ENCODE results near the gene CARHSP1.

DNA sequence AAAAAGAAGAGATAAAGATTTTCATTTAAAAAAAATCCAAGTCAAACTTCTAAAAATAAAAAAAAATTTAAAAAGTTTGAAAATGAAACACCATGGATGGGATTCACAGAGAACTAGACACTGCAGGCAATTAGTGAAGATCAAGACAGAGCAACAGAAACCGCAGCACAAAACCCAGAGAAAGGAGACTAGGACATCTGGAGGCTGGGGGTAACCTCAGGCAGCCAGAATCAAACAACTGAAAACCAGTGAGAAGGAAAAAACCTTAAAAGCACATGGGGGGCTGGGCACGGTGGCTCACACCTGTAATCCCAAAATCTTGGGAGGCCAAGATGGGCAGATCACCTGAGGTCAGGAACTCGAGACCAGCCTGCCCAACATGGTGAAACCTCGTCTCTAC lies 44.0 kb upstream of the CARHSP1 start:
- no peak for TF ChIP-seq TAF1 (IDR thresholded peaks at IDR 0.05; ENCODE audit: borderline replicate concordance, low read depth, low read length)
- TF ChIP-seq, protein P1, sequence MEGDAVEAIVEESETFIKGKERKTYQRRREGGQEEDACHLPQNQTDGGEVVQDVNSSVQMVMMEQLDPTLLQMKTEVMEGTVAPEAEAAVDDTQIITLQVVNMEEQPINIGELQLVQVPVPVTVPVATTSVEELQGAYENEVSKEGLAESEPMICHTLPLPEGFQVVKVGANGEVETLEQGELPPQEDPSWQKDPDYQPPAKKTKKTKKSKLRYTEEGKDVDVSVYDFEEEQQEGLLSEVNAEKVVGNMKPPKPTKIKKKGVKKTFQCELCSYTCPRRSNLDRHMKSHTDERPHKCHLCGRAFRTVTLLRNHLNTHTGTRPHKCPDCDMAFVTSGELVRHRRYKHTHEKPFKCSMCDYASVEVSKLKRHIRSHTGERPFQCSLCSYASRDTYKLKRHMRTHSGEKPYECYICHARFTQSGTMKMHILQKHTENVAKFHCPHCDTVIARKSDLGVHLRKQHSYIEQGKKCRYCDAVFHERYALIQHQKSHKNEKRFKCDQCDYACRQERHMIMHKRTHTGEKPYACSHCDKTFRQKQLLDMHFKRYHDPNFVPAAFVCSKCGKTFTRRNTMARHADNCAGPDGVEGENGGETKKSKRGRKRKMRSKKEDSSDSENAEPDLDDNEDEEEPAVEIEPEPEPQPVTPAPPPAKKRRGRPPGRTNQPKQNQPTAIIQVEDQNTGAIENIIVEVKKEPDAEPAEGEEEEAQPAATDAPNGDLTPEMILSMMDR (IDR thresholded peaks at IDR 0.05), result no peak
- TF ChIP-seq RAD21 (IDR thresholded peaks at IDR 0.05; ENCODE audit: low read length), result no peak

Measured in SK-N-SH (cell line).